ENCODE results near the gene LIME1.

The LIME1 gene

DNA sequence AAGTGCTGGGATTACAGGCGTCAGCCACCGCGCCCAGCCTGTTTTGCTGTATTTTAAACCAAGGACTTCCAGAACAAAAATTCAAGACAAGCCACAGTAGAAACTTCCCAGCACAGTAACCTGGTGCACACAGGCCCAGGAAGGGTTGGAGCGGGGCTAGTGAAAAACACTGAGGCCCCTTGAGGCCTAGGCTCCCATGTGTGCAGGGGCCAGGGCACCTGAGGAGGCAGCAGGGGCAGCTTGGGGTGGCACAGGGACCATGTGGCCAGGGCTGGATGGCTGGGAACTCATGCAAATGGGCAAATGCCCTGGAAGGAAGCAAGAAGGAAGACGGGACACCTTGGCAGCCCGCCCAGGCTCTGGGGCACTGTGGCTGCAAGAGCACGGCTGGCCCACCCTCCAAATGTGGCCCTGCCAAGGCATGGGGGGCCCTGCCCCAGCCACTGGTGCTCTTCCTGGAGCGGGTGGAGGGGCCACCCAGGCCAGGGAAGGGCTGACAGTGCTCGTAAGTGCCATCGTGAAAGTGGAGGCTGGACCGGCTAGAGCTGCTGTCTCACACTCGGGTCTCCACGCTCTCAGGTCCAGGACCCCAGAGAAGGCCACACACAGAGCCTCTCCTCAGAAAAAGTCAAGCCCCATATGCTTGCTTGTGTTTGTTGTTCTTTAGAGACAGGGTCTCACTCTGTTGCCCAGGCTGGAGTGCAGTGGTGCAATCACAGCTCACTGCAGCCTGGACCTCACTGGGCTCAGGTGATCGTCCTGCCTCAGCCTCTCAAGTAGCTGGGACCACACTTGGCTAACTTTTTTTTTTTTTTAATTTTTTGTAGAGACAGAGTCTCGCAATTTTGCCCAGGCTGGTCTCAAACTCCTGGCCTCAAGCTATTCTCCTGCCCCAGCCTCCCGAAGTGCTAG, 13.4 kb downstream of the LIME1 start:
- no peak for FAIRE-seq
- DNase-seq (ENCODE audit: low spot score), result no peak

- DNase-seq (ENCODE audit: low spot score) (no peak), FAIRE-seq (no peak)
Observed at GRCh38 chr20:63750807-63751470, 14.5 kb downstream of the LIME1 start.

DNA sequence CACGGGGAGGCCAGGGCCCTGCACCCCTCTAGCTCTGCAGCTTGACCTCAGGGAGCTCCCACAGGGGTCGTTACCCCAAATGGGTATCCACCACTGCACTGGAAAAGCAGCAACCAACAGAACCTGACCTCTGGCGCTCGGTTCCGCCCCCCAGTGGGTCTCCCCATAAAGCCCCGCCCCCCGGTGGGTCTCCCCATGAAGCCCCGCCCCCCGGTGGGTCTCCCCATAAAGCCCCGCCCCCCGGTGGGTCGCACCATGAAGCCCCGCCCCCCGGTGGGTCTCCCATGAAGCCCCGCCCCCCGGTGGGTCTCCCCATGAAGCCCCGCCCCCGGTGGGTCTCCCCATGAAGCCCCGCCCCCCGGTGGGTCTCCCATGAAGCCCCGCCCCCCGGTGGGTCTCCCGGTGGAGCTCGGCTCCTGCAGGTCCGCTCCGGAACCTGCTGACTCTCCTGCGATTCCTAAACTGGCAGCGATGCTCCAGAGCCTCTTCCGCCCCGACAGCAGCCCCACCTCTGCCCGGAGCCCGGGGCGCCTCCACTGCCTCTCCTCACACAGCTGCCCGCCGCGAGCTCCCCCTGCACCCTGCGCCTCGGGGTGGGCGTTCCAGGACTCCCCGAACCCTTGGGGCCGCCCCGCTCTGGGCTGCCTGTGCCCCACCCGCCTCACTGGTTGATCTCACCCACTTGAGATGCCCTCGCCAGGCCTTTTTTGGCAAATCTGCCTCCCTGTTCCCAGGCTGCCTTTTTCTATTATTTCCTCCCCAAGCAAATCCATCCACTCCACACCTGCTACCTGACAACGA, 15.2 kb downstream of the LIME1 start:
- FAIRE-seq, result no peak
- no peak for DNase-seq (ENCODE audit: low spot score)

- DNase-seq (ENCODE audit: low spot score), result no peak
- FAIRE-seq, result no peak
Observed at GRCh38 chr20:63752411-63753101, 16.1 kb downstream of the LIME1 start.

DNA sequence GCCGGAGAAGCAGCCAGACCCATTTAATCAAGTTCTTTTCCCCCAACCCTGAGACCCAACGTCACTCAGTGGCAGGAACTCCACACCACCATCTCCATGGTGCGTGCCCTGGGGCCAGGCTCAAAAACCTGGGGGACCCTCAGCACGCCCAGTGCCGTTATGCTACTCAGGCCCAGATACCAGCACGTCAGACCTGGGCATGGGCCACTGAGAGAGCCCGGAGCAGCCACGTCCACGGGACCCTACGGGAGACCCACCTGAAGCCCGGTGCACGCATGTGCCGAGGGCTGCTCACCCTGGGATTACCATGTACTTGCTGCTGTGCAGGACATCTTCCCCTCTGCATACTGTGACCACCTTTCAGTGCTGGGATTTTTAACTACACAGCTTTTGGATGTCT, 16.9 kb downstream of the LIME1 start:
- FAIRE-seq (no peak), DNase-seq (ENCODE audit: low spot score) (no peak)

- DNase-seq (ENCODE audit: low spot score) (no peak), FAIRE-seq (no peak)
Observed at GRCh38 chr20:63754008-63754407, 17.5 kb downstream of the LIME1 start.

GRCh38 chr20:63755933-63756647, 19.6 kb downstream of the LIME1 start:
- FAIRE-seq (no peak), DNase-seq (ENCODE audit: low spot score) (no peak)

DNA sequence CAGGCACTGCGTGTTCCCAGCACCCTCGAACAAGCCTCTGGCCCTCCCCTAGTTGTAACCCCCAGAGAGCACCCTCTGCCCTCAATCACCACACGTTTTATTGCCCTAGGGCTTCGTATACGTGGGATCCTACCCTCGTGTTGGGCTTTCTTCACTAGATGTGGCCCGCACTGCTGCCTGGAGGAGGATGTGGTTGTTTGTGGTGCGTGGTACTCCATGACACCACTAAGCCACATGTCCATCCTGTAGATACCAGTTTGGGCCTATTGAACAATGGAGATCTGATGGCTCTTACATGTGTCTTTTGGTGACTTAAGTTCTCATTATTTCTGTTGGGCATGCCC, 20.2 kb downstream of the LIME1 start:
- FAIRE-seq (no peak), DNase-seq (ENCODE audit: low spot score) (no peak)

DNA sequence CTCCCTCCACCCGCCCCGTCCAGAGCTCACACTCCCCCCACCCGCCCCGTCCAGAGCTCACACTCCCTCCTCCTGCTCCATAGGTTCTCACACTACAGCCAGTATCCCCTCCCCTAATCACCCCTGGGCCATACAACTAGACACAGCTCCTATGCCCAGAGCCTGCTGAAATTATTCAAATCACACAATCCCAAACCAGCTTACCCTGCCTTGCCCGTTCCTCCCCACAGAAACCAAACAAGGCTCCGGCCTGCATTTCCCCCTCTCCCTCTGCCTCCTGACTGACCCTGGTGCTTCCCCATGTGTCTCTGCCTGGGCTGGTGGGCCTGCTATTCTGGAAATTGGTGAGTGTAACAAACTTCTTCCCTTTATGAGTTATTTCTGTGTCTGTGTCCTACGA, 21.7 kb downstream of the LIME1 start:
- DNase-seq (ENCODE audit: low spot score) (no peak), FAIRE-seq (no peak)

DNA sequence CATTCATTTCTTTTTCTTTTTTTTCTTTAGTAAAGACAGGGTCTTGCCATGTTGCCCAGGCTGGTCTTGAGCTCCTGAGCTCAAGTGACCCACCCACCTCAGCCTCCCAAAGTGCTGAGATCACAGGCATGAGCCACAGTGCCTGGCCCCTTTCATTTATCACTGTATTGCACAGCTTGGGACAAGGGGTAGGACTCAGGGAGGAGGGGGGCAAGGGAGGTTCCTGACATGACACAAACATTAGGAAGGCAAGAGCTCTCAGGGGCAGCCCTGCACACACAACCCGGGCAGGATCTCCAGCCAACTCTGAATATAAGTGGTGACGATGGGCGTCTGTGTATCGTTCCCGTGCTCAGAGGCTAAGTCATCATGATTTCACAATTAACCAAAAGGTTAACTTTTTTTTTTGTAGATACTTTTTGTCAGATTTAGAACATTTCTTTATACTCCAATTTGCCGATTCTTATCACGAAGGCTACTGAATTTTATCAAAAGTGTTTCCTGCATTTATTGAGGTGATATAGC, 23.0 kb downstream of the LIME1 start:
- FAIRE-seq (no peak), DNase-seq (ENCODE audit: low spot score) (no peak)

- DNase-seq (ENCODE audit: low spot score) (no peak), FAIRE-seq (no peak)
Observed at GRCh38 chr20:63765082-63765873, 28.8 kb downstream of the LIME1 start.

- DNase-seq (ENCODE audit: low spot score) (no peak), FAIRE-seq (no peak)
Observed at GRCh38 chr20:63765902-63766301, 29.4 kb downstream of the LIME1 start.

DNA sequence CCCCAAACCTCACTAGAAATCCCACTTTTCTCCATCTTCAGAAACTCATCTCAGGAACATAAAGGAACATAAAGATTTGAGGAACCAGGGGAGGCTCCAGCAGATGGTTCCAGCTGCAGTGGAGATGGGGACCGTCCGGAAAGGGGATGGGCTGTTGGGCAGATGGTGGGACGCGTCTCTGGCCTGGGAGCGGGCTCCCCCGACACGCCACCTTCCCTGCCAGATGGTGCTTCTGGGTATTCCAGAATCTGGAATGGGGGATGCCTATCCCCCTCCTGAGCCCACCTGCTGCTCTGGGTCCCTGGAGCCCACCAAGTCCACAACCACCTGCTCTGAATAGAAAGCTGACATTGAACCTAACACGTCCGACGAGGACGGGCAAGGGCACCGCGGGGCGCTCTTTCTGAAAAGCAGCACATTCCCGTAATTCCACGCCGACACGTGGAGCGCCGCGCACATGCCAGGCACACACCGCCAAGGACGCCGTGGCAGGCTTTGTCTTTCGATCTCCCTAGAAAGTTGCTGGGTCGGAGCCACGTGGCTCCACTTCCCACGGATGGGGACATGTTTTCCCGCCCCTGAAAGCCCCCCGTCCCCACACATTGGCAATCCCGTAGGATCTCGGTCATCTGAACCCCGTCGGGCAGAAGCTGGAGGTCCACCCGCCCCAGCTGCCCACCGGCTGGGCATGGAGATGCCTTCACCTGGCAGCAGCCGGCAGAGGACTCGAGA, 30.4 kb downstream of the LIME1 start:
- no peak for FAIRE-seq

GRCh38 chr20:63767456-63767855, 31.0 kb downstream of the LIME1 start:
- DNase-seq (ENCODE audit: low spot score), result no peak

More for the DNA sequence above, 30.4 kb downstream of the LIME1 start:
- no peak for DNase-seq (ENCODE audit: low spot score)

GRCh38 chr20:63767886-63768285, 31.4 kb downstream of the LIME1 start:
- FAIRE-seq (no peak), DNase-seq (ENCODE audit: low spot score) (no peak)

More at GRCh38 chr20:63767456-63767855, 31.0 kb downstream of the LIME1 start:
- FAIRE-seq, result no peak

GRCh38 chr20:63768591-63769515, 32.4 kb downstream of the LIME1 start:
- DNase-seq (ENCODE audit: low spot score) (no peak), FAIRE-seq (no peak)

DNA sequence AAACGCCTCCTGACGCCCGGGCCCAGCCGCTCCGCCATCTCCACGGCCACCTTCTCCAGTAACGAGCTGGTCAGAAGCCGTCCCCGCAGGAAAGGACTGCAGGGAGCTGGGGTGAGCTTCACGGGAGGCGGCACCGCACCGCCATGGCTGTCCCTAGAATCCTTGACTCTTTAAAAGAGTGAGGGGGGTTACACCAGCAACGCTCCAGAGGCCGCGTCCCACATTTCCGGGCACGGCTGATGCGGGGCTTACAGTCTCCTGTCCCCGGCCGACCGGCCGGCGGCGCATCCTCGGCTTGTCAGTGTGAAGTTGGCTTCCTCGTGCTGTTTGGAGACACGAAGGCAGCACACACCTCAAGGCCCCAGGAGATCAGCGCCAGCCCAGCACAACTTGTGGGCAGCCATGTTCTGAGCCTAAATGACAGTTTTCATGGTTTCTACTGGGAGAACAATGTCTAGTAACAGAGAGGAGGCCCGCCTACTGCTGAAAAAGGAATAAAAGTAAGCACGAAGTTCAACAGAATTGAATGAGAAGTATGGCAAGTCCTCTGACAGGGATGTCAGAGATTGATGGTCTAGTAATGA, 33.5 kb downstream of the LIME1 start:
- no peak for DNase-seq (ENCODE audit: low spot score)
- FAIRE-seq, result no peak
